Left cardiac atrium (tissue), 4 donors: Measurements from ENCODE around the gene HEATR5B. TPM values are rescaled to one million over a fixed set of nuclear protein-coding genes. Genes with fewer than 3 reads are reported as not detected.
A peak's percentile ranks its signal among the peaks of the same experiment; 100 is the strongest.

Experiments
- ATAC-seq, 2 donors: fragments of 200-7000 bp; cut with Tn5 transposase; one replicate each; pipeline ENCODE4 v1.9.1; 2020; ENCODE audit warnings: mild to moderate bottlenecking in 2 of 2, moderate library complexity in 2 of 2
- DNase-seq: peaks from one replicate; pipeline ENCODE4 v3.0.0-alpha.2; 2020
- intact Hi-C, 2 donors: fragments of 100-400 bp; cut with DNase I; formaldehyde crosslinking; loops; one replicate each; pipeline versions ENCODE4 v1.14.1 to v1.15.1; 2022 to 2023
- total RNA-seq, 2 donors: library from RNA; stranded (reverse); fragmentation: NEBNext Ultra II Directional; extraction: Animal tissue kit (Norgen Biotek cat#: 25700); gene quantifications; one replicate each; pipeline ENCODE4 v1.2.1, GENCODE V29; 2021
- donor health status: DM: no; HTN: yes; CAD: no.
- donor health status: DM: no; HTN: yes; CAD: no; lungs with severe emphysema.
- donor health status: DM: yes; HTN: yes; CAD: no.
- donor health status: Dilated cardiomyopathy.

The HEATR5B gene
- total RNA-seq, 2 donors from 2014 or later = 11.6 to 16.3 TPM

DNA sequence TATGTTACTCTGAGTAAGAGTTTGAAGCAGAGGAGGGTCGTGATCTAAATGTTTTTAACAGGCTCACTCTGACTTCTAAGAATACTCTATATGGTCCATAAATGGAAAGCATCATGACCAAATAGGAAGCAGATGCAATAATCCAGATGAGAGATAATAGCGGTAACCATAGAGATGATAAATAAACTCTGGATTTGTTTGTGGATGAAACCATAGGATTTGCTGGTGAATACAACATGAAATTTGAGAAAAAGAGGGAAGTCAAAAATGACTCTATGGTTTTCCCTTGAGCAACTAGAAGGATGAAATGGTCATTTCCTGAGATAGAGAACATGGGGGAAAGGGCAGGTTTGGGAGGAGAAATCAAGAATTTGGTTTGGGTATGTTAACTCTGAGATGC, 3.9 kb downstream of the HEATR5B start:
- intact Hi-C loops = no loop called here
- DNase-seq = no peak
- ATAC-seq = no peak

DNA sequence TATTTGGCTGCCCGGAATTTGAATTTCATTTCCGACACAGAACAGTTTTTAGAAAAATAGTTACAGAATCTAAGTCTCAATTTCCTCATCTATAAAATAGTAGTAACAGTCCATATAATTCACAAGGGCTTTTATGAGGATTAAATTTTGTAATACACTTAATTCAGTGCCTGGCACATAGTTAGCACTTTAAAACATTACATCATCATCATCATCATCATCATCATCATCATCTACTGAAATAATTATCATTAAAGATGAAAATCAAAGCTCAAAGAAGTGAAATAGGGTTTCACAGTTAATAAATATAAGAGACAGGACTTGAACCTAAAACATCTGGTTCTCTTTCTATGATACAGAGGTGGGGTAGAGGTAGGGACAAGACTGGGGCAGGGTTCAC, 13.2 kb downstream of the HEATR5B start:
- DNase-seq = no peak

DNA sequence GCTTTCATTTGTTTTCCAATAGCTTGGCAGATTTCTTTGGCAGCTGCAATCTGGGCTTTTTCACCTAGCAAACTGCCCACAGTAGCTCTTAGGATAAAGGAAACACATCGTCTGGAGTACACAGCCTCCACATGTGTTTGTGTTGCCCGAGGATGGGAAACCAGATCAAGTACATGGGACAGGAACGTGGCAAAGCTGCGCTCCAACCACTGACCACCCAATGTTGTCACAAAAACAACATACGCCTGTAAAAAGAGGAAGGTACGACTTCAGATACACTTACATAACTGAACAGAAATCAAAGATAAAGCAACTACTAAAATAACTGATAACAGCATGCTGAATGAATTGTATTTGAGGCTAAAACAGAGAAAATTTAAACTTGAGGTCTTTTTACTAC, 15.5 kb downstream of the HEATR5B start:
- DNase-seq (no peak), ATAC-seq (no peak)
- intact Hi-C loops = no loop called here

More for the DNA sequence above, 13.2 kb downstream of the HEATR5B start:
- ATAC-seq = no peak
- intact Hi-C loops = no loop called here

DNA sequence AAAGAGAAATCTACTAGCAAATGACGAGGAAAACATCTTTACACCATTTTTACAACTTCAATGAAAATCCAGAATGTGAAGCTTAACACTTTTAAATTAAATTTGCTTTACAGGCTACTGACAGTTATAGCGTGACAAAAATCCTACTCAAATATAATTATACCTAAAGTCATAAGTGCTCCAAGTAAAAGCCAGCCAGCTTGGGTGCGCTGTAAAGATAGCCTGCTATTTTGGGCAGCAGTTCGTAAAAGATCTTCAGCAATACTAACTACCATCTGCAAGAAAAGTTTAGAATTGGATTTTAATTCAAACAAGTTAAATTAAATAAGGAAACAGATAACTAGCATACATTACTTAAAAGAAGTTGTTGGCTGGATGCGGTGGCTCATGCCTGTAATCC, 22.4 kb downstream of the HEATR5B start:
- no peak for DNase-seq
- ATAC-seq = no peak
- intact Hi-C loops = no loop called here

DNA sequence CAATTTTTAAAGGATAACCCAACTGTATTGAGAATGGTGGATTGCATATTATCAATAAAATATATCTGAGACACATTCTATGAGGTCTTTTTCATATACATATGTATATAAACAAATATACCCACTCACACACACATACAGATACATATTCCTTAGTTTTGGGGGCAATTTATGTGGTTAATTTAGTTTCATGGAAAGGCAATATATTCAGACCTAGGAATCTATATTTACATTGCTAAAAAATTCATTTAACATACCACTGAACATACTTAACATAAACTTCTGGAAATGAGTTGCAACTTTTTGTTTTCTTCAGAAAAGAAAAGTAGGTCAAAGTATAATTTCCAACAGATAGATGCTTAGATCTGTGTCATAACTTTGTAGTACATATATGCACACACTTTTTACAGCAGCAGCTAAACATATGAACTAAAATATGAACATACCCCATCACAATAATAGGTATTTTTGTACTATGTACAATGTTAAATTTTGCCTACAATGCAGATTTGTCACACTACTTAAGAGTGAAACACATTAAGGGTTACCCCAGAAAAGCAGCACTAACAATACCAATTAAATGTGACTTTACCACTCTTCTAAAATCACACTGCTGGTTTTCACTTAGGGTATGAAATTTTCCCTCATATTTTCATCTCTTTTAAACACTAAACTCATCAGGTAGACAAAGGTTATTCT, 23.0 kb downstream of the HEATR5B start:
- ATAC-seq = no peak
- no peak for DNase-seq
- intact Hi-C loops = no loop called here

DNA sequence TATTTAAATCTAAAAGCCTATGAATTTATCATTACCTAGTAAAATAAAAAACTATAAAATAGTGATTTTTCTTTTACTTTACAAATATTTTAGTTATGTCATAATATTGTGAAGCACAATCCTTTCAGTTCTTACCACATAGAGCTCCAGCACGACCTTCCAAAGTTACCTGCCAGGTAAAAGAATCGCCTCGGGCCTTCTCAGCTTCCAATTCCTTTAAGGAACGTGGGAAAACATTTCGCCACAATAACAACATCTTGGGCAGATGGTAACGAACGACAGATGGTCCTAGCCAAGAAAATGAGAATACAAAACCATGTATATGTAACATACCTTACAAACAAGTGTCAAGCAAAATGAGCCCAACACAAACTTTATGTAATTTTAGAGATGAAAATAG, 23.7 kb downstream of the HEATR5B start:
- intact Hi-C loops = no loop called here
- no peak for DNase-seq
- ATAC-seq = no peak

DNA sequence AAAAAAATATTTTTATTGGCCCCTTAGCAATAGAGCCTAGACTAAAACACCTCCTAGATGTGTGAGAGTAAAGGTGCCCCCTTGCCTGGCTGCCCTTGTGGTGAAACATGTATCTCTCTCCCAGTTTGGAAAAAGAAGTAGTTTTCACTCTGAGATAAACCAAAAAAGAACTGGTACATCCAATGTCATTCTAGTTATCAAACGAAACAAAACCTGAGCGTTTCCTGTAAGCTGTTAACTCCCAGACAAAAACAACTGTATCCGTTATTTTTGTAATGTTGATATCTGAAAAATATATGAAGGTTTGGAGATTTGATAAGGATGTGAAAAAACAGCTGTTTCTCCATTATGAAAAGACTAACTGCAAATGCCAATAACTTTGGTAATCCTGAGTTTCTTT, 24.3 kb downstream of the HEATR5B start:
- DNase-seq = no peak
- ATAC-seq = no peak
- intact Hi-C loops = no loop called here

DNA sequence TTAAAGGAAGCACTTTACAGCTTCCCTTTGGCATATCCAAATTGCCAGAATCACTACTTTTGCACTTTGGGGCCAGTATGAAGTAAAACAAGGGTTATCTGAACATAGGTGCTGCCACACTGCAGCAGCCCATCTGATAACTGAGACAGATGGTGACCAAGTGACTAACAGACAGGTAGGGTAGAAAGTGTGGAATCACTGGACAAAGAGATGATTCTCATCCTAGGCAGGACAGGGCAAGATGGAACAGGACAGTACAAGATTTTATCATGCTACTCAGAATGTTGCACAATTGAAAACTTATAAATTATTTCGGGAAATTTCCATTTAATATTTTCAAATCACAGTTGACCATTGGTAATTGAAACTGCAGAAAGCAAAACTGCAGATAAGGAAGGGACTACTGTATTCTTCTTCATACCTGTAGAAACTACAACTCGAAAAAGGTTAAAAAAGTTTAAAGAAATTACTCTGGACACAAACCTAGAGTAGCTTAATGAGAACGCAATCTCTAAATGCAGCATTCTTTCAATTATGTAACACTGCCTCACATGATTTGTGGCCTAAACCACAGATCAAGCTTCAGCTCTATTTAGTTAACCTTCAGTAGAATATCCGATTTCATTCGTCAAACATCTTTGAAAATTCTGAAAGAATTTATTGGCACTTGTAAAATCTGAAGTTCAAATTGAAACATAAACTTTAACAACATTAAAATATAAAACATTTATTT, 31.4 kb downstream of the HEATR5B start:
- intact Hi-C loops = no loop called here
- ATAC-seq (no peak), DNase-seq (no peak)

DNA sequence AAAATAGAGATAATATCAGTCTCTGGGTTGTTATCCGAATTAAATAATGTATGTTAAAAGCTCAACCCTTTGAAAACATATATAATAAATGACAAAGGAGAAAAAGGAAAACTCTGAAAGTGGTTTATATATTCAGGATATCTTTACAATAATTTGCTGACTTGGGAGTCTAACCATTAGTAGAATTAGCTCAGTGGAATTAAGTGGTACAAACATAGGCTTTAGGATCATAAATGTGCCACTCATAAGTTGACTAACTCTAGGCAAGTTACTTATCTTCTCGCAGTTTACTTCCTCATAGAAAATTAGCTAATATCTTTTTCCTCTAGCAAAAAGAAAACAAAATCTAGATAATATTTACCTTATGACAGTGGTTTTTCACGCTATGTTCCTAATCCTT, 44.6 kb downstream of the HEATR5B start:
- intact Hi-C loops = no loop called here
- ATAC-seq = no peak
- DNase-seq = no peak

DNA sequence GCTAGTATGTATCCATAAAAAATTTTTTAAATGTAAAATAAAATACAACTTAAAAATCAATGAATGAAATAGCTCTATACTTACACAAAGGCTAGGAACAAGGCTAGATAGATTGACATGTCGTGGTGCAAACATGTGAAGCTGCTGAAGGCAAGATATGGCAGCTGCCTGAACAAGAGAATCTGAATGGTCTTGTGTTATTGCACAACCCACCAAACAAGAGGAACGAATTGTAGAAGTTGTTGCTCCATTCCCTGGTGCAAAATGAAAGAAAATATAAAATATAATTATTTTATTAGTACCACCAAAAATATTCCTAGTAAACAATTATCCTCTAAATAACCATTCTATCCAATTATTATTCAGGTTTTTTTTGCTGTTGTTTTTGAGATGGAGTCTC, 46.4 kb downstream of the HEATR5B start:
- no peak for DNase-seq
- intact Hi-C loops = no loop called here
- no peak for ATAC-seq

DNA sequence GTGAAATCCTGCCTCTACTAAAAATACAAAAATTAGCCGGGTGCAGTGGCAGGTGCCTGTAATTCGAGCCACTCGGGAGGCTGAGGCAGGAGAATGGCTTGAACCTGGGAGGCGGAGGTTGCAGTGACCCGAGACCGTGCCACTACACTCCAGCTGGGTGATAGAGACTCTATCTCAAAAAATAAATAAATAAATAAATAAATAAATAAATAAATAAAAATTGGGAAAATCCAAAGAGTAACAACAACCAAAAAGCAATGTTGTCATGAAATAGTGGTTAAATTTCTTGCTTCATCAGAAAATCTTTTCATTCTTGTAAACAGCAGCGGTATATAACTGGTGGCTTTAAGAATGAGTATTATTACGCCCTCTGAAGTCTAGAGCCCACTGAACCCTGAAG, 54.4 kb downstream of the HEATR5B start:
- DNase-seq (no peak), ATAC-seq (no peak)
- intact Hi-C loops = no loop called here

DNA sequence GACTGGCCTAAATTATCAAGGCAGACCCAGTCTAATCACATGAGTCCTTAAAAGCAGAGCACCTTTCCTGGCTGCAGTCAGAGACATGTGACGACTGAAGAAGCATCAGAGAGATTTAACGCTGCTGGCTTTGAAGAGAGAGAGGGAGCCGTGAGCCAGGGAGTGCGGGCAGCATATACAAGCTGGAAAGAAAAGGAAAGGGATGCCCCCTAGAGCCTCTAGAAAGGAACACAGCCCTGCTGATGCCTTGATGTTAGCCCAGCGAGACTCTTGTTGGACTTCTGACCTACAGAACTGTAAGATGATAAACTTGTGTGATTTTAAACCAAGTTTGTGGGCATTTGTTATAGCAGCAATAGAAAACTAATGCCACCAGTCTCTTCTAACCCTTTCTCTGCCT, 58.1 kb downstream of the HEATR5B start:
- intact Hi-C loops = no loop called here
- DNase-seq = no peak
- no peak for ATAC-seq

DNA sequence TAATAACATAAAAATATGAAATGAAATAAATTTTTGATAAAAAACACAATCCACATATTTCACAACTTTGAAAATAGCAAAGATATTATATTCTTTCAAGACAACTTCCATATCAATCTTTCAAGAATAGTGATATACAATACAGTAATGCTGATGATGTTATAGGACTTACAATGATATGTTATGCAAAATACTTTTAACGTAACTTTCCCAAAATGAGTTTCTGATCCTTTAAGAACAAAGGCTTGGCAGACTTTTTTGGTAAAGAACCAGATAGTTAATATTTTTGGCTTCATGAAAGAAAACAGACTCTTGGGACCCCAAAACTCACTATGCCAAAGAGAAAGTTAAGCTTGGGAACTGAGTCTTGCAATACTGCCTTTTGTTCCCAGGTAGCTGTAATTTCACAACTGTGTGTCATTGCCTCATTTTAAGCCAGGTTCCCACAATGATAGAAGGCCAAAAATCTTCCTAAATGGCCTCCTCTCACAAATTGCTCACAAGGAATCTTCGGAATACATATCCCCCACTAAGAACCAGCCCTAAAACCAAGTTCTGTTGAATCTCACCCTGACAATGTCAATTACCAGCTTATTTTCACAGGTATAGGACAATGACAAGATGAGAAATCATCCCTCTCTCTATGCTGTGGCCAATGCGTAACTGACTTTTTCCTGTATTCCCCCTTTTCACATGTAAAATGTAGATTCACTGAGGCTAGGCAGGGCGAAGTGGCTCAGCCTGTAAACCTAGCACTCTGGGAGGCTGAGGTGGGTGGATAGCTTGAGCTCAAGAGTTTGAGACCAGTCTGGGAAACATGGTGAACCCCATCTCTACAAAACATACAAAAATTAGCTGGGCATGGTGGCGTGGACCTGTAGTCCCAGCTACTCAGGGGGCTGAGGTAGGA, 63.0 kb downstream of the HEATR5B start:
- intact Hi-C loops = no loop called here
- DNase-seq = no peak
- ATAC-seq = no peak

DNA sequence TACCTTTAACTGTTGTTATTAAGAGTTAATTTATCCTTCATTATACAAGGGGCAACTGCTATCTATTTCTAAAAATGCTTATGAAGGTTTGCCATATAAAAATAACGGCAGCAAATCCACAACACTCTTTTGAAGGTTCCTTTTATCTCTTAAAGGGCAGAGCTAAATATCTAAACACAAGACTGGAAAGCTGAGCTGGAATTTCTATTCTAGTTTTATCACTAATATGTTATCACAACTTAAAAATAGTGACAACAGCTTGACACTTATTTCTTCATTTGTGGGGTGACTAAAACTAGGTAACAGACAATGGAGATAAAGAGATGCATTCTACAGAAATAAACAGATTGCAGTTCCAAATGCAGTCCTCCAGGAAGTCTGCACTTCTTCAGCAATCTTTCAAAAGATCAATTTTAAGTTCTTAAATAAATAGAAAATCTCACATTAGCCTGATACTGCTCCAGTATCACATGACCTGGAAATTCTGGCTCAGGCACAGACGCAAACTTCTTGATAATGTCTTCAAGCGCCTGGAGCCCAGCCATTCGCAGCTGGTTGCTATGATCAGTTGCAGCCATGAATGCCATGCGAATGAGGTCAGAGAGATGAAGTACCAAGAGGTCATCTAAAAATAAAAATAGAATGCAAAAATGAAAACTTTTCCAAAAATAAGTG, 63.8 kb downstream of the HEATR5B start:
- DNase-seq (peak; percentile 90), ATAC-seq (peak; percentile 94 to 96)
- intact Hi-C loops = no loop called here

DNA sequence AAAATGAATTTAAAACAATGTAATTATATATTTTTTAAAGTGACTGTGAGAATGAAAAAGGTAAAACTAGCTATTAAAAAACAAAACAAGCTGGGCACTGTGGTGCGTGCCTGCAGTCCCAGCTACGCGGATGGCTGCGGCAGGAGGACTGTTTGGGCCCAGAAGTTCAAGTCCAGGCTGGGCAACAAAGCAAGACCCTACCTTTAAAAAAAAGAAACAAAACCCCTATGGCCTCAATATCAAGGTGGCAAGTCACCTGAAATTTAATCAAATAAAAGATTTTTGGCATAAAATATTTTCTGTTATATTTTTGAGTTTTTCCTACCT, 70.9 kb downstream of the HEATR5B start:
- DNase-seq (no peak), ATAC-seq (no peak)

DNA sequence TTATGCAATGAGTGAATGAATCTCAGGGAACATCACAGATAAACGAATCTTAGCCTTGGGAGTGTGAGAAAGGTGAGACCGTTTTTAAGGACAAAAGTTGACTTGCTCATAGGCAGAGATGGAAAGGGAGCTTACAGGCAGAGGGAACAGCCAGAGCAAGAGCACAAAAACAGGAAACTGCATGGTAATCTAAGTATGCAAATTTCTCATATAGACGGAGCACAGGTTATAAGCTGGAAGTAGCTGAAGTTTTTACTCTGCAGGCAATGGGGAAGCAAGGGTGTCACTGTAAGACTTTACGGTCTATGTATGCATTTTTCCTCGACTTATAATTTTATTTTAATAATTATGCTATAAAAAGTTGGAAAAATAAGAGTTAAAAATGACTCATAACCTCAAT, 73.0 kb downstream of the HEATR5B start:
- ATAC-seq (no peak), DNase-seq (no peak)
- intact Hi-C loops = no loop called here

More for the DNA sequence above, 70.9 kb downstream of the HEATR5B start:
- intact Hi-C loops = no loop called here

DNA sequence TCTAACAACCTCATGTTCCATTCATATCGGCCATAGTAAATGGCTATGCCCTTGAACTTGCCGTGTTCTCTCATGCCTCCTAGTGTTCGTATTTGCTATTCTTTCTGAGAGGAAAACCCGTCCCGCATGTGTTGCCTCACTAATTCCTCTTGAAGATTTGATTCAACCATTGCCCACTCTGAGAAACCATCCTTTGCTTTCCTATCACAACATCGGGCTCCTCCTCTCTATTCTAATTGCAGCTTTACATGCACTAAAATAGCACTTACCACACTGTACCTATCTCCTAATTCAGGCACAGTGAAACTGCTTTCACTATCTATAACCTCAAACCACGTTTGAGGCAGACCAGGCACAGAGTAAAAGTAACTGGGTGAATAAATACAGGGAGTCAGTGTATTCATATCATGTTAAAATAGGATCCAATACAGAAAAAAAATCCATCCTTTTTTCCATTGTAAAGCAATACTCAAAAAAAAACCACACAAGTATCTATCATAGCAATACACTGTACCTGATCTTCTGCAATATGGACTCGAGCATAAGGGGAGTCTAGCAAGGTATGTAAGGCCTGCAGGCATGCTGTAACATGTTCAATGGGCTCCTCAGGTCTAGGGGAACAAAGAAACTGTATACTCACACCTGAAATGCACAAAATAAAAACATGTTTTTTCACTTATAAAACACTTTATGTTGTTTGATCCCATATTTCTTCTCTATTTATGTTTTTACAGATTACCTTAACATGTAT, 78.9 kb downstream of the HEATR5B start:
- DNase-seq (no peak), ATAC-seq (peak; percentile 76 to 86)
- intact Hi-C loops = loop anchor here in 1 of 2 donors (10.0 kb wide), 2 partner anchors 110 to 230 kb away; no protein-coding TSS in a partner anchor

DNA sequence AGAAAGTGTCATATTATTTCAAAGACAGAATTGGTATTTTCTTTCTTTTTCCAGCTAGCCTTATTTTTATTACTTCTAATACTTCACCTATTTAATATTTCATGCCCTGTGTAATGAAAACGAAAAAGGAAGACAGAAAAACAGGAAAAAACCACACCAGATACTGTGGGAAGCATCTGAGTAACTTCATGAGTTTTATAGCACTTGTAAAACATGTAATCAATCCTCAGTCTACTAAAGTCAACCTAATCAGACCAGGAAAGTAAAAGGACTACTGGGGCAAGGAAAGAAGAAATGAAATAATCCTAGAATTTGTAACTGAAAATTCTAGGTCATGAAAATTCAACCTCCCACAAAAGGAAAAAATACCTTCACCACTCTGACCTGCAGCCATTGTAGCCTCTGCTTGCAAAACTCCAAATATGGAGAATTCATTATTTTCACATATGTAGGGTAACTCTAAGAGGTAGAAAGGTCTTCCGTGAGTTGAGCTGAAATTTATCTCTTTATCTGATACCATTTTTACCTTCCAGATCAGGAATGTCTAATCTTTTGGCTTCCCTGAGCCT, 83.1 kb downstream of the HEATR5B start:
- no peak for DNase-seq
- intact Hi-C loops = loop anchor here in 1 of 2 donors (10.0 kb wide), 2 partner anchors 106 to 226 kb away; no protein-coding TSS in a partner anchor
- no peak for ATAC-seq
